ENCODE results near the gene RASEF. TPM values are rescaled to one million over a fixed set of nuclear protein-coding genes. Genes with fewer than 3 reads are reported as not detected.

The RASEF gene
- total and polyA plus RNA-seq, 2 donors (not counting 3 experiments of a cell fraction or from before 2014, with no cell fraction given), result 0.11 TPM; not detected in 1

- Histone ChIP-seq H3K4me2 (ENCODE audit: insufficient read depth, low read length) (no peak overlapping the region), H3K4me3 (replicated peaks in 1 of 3; ENCODE audit: insufficient read depth in 1 of 3, low read depth in 1 of 3, low read length in 3 of 3) (no peak overlapping the region), H3K27ac (ENCODE audit: insufficient read depth, low read depth, low read length) (no peak overlapping the region), H3K79me2 (ENCODE audit: control insufficient read depth, insufficient read depth, low read length) (no peaks in the 10 kb centered on the region), H3K4me1 (ENCODE audit: control insufficient read depth, extremely low read depth, insufficient read depth, low read length) (no peaks in the 10 kb centered on the region), H3K36me3 (ENCODE audit: control insufficient read depth in 2 of 2, extremely low read depth in 1 of 2, insufficient read depth in 2 of 2, low read length in 2 of 2) (no peaks in the 10 kb centered on the region), H3K9ac (replicated peaks; ENCODE audit: extremely low read depth, insufficient read depth, low read length) (no peak overlapping the region), H2AFZ (ENCODE audit: low read depth, low read length) (no peak overlapping the region), H3K27me3 (ENCODE audit: control insufficient read depth in 2 of 2, insufficient read depth in 2 of 2, low read length in 2 of 2) (peaks cover 0 to 3% of the 10 kb centered on the region in 2 experiments), H3K9me3 (replicated peaks; ENCODE audit: control insufficient read depth, insufficient read depth, low read length) (no peaks in the 10 kb centered on the region), H3K9me1 (replicated peaks; ENCODE audit: control insufficient read depth, extremely low read depth, insufficient read depth, low read length) (no peaks in the 10 kb centered on the region), H4K20me1 (replicated peaks; ENCODE audit: control insufficient read depth, extremely low read depth, insufficient read depth, low read length) (no peaks in the 10 kb centered on the region)
- CTCF ChIA-PET, result no interaction called here
- BruUV-seq (replicated peaks), result no TSS peak
- POLR2A ChIA-PET, result no interaction called here
- DNase-seq (ENCODE audit: low read depth, low spot score) (no peak), FAIRE-seq (no peak)
- TF ChIP-seq MAX (IDR thresholded peaks at IDR 0.05; ENCODE audit: insufficient read depth, insufficient read length) (no peak), GATA2 (IDR thresholded peaks at IDR 0.05; ENCODE audit: insufficient read depth, insufficient read length, low read depth, low read length) (no peak), FOS (IDR thresholded peaks at IDR 0.05; ENCODE audit: borderline replicate concordance, insufficient read depth, low read length) (no peak), POLR2A (IDR thresholded peaks at IDR 0.05; ENCODE audit: low read depth, low read length) (no peak), EZH2 (IDR thresholded peaks at IDR 0.05; ENCODE audit: borderline replicate concordance, low read depth, low read length, severe bottlenecking) (no peak), POLR2AphosphoS5 (IDR thresholded peaks at IDR 0.05; ENCODE audit: insufficient read depth, low read depth, low read length) (no peak), JUN (IDR thresholded peaks at IDR 0.05; ENCODE audit: borderline replicate concordance, insufficient read depth, insufficient read length, low read depth) (no peak), CTCF (IDR thresholded peaks at IDR 0.05; ENCODE audit: extremely low read depth in 1 of 2, insufficient read depth in 1 of 2, low read depth in 1 of 2, low read length in 2 of 2) (no peak), MYC (IDR thresholded peaks at IDR 0.05; ENCODE audit: low read depth, low read length) (no peak)
- dilution Hi-C loops (cut with MboI; ENCODE audit: extremely low pct_ligation_motif_present, low sequenced_read_pairs) (no loop called here), intact Hi-C loops (cut with micrococcal nuclease) (no loop called here)
These were observed 47.0 kb downstream of the RASEF start for GRCh38 chr9:83015897-83016296.
